Fibroblast of skin of right biceps (primary cell): ENCODE data around the gene ABCF2.

Experiments used
- DNase-seq: peaks from one replicate; pipeline ENCODE4 v3.0.0-alpha.2; 2013

Gene ABCF2

DNA sequence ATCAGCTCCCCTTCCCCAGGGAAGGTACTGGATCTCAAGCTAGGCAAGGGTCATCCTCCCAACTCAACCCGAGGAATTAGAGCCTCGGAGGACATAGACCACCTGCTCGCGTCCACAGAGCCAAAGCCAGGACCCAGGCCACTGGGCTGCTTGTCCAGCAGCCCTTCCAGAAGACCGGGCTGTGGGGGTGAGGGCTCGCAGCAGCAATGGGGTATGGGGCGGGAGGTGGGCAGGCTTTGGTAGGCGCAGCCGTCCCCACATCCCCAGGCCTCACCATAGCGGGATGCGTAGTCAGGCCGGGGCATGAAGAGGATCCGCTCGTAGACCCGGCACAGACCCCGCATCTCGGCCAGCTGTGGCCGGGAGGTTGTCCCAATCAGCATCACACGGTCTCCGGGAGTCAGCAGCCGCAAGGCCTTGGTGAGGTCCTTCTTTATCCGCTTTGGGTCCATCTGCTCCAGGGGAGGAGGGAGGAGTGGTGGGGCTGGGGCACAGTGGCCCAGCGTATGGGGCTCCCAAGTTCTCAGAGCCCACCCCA lies 34.9 kb downstream of the ABCF2 start:
- DNase-seq, result no peak

DNA sequence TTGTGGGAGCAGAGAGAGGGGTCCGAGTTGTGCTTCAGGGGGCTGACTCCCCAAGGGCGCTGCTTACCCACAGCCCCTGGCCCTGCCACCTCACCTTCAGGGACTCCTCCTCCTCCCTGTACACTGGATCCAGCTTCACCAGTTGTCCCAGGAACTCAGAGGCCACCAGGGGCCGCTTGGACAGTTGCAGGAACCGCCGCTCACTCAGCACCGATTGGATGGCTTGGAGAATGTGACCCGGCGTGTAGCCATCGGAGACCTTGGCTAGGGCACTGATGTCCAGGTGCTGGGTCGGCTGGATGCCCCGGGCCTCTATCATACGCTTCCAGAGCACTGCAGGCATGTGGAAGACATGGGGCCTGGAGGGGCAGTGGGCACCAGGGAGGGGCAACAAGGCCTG lies 35.5 kb downstream of the ABCF2 start:
- DNase-seq, result no peak

DNA sequence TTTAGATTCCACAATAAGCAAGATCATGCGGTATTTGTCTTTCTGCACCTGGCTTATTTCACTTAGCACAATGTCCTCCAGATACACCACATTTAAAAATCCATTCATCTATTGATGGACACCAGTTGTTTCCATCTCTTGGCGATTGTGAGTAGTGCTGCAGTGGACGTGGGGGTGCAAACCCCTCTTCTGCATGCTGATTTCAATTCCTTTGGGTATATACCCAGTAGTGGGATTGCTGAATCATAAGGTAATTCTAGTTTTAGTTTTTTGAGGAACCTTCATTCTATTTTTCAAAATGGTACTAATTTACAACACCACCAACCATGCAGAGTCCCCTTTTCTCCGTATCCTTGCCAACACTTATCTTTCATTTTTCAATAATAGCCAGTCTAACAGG lies 38.0 kb downstream of the ABCF2 start:
- DNase-seq, result no peak

DNA sequence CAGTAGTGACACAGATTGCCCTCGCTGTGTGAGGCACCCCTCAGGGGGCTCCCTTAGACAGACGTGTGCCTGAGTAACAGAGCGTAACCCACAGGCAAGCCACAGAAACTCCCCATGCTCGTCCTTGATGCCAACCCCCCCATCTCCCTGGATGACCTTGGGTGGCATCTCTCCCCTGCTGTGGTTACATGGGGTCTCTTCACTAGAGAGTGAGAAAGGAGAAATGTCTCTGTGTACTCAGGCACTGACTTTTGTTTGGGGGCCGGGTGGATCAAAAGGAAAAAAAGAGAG lies 38.8 kb downstream of the ABCF2 start:
- DNase-seq, result no peak

DNA sequence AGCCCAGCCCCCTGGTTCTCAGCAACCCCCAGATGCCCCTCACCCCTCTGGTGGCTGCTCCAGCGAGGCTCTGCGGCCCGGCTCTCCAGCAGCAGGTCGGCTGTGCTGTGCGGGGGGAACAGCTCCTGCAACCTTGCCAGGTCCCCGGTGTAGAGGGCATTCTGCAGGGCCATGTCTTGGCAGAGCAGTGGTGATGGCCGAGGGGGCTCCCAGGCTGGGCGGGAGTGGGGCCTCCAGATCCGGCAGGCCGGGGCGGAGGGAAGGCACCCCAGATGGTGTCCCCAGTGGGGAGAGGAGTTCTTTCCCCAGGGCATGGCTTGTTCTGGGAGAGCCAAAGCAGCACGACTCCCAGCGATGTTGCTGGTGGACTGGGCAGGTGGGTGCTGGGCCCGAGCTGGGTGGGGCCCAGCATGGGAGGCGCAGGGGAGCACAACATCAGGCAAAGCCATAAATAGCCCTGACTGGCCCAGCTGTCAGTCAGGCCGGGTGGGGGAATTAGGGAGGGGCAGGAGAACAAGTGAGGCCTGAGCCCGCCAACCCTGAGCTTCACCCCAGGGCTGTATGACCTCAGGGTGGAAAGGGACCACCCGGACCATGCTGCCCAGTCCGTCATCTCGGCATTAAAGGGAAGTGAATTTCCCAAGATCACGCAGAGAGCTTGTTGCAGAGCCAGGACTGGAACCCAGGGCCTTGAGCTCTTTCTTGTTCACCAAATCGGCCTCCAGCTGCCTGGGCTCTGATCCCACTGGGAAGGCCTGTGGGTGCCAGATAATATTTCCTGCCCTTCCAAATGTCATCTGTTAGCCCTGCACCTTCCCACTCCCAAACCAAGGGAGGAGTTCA lies 39.4 kb downstream of the ABCF2 start:
- no peak for DNase-seq

DNA sequence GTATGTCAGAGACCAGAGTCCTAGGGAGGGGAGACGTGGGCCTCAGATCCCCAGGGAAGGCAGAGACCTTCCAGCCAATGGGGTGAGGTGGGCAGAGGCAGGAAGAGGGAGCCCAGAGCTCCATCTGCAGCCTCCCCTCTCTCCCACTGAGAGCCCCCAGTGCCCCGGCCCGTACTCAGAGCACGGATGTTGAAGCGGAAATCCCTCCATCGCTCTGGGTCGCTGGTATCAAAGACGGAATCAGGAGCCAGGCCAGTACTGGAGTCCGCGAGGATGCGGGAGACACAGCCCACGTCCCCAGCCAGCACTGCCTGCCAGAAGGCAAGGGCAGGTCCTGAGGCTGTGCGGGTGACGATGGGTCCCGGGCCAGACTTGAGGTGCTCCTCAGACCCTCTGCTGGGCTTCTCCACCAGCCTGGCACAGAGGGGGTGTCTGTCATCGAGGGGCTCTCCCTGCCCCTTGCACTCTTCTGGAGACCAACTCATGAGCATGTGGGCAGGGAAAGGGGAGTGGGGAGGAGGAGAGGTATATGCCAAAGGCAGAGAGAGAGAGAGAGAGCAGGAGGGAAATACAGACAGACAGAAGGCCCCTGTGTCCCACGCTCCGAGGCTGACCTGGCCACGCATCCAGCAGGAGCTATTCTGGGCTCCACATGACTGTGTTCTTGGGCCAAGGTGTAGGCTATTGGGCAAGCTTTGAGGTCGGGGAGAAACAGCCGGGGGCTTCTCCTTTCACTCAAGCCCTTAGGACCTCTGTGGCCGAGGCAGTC lies 40.2 kb downstream of the ABCF2 start, which contains the start of gene ASB10:
Gene ASB10, minus strand, starts transcription at position 611 of the 769 bp plus-strand sequence. Its CDS starts 120 bp downstream, at position 491.
- DNase-seq, result no peak

DNA sequence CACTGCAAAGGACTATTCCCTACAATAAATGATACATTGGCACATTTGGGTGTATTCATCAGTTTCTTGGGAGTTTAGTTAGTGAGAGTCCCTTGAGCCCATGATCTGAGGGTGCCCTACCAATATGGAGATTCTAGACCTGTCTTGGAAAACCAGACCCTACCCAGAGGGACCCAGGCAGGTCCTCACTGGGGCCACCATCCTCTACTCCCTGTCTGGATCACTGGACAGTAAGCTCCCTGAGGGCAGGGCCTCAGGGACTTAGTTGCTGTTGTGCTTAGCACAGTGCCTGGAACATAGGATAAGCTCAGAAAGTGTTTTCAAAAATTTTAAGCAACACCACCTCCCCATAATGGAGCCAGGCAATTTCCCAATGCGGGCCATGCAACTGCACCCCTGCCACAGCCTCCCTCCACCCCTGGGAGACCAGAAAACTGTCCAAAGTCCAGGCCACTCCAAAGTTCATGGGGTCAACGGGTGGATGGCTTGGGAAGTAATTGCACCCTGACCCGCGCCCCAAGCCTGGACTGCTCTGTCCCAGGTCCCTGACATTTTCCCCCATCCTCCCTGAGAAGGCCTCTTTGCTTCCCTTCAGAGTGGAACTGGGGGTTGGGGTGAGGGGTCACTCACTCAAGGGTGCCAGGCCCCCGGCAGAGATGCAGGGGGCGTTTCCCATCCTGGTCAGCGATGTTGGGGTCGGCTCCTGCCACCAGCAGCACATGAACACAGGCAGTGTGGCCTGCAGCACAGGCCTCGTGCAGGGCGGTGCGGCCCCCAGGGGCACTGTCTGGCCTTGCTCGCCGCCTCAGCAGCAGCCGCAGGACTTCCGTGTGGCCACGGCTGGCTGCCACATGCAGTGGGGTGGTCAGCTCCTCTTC lies 41.0 kb downstream of the ABCF2 start:
- no peak for DNase-seq

DNA sequence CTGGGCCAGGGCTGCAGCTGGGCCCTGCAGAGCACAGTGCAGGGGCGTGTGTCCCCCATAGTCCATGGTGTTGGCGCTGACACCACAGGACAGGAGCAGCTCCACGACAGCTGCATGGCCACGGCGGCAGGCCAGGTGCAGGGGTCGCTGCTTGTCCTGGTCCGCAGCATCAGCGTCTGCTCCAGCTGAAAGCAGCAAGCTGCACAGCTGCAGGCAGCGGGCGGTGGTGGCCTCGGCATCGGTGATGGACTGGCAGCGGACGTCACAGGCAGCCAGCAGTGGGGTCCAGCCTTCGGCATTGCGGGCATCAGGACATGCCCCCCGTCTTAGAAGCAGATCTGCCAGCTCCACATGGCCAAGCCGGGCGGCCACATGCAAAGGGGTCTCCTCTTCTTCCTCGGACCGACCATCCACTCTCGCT lies 46.0 kb downstream of the ABCF2 start:
- DNase-seq, result no peak

DNA sequence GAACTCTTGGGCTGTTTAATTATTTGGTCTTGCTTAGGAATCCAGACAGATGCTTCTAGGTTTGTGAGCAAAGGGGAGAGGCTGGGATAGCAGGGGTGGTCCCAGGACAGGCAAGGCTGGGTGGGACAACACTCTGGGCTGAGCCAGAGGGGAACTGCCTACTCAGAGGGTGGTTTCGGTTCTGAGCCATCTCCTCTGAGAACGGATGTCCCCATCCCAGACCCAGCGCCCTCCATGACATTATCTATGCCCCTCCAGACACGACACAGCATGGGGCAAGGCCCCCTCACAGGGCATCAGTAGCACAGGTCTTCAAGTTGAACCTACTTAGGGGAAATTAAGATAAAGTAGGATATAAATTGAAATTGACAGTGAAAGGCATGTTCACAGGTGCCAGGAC lies 47.1 kb downstream of the ABCF2 start:
- DNase-seq, result no peak

DNA sequence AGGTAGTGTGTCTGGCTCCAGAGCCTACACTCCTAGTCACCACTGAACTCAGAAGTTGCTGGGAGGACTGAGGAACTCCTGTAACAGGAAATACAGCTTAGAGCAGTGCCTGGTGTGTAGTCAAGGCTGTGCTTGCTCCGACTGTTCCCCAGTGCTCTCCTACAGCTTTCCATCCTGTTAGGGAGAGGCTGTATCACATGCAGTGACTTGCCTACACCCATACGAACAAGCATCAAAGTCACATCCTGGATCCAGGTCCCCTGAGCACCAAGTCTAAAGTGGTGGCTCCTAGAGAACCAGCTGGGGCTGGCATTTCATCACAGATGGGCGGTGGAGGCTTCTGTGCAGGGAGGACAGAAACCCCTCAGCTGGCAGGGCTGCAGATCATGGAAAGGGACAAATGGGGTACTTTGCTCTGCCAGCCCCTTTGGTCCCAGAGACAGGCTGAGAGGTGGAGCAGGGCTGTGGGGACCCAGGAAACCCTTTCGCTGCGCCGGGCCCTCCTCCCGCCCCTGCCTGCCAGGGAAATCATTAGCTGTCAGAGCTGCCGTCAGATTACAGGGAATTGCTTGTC lies 47.6 kb downstream of the ABCF2 start:
- no peak for DNase-seq

DNA sequence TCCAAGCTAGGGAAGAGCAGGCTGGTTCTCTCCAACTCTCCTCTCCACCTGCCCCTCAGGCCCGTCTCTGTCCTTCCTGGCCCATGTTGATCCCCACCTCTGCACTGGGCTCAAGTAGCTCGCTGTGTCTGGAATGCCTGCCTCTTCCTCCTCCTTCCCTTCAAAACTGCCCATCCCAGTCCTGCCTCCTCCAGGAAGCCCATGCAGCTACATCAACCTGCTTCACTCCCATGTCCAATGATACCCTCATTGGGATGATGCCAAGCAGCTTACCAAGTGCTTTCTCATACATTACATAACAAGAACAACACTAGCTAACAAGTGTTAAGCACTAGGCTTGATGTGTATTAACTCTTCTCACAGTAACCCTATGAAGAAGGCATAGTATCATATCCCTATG lies 48.2 kb downstream of the ABCF2 start:
- DNase-seq, result no peak

DNA sequence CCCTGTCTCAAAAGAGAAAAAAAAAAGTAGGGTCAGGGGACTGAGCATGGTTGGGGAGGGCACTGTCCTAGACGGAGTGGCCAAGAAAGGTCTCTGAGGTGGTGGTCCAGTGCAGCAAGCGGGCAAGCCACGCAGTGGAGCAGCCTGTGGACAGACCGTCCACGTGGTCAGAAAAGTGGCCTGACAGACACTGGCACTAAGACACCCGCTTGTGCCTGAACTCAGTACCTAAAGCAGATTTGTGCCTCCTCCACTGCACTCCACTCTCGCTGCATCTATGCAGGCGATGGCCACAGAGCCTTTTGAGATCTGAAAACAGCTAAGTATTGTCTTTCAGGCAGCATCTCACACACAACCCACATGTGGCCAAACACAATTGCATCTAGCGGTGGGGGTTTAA lies 48.8 kb downstream of the ABCF2 start:
- DNase-seq, result no peak

DNA sequence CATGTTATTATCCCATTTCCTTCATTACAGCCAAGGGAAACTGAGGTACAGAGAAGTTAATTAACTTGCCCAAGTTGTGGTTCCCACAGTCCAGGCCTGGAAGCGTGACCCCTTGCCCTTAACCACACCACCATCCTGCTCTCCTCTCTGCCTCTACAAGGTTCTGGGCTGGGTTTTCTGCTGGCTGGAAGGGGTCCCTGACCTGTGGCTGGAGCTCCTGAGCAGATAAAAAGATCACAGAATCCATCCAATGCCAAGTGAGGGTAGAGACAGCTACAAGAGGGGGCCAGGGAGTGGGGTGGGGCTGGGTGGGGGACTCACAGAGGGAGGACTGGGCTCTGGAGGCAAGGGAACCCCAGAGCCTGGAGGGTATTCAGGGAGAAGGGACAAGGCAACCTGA lies 49.7 kb downstream of the ABCF2 start:
- no peak for DNase-seq

DNA sequence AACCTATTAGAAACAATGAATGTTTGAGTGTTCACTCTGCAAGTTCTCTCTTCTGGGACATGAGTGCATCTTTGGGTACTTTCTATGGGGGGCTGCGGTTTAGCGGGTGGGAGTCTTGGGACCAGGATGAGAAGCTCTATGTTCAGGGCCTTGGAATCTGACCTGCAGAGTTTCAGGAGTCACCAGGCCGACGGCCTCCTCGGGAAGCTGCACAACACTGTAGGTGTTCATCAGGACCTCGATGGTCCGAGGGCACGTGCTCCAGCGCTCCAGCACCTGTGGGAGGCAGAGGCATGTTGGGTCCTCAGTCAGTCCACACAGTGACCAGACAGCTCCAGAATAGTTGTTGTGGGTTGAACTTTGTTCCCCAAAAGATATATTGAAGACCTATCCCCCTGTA lies 50.6 kb downstream of the ABCF2 start:
- no peak for DNase-seq

DNA sequence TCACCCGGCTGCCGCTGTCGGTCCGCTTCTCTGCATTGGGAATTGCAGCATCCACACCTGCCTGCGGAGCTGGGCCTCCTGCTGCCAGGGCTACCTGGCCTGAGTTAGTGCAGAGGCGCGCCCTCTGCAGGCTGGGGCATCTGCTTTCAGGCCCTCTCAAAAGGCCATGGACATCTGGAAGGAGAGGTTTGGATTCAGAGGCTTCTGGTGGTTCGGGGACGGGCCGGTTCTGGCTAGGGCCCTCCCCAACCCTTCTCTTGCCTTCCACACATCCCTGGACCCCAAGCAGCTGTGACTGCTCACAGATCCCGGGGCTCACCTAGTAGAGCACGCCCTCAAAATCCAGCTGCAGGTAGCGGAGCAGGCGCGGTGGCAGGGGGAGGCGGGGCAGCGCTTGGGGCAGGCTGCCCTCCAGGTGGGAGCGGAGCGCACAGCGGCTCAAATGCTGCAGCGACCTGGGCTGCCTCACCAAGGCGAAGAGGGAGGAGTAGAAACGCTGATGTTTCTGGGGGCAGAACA lies 51.2 kb downstream of the ABCF2 start:
- DNase-seq, result no peak

DNA sequence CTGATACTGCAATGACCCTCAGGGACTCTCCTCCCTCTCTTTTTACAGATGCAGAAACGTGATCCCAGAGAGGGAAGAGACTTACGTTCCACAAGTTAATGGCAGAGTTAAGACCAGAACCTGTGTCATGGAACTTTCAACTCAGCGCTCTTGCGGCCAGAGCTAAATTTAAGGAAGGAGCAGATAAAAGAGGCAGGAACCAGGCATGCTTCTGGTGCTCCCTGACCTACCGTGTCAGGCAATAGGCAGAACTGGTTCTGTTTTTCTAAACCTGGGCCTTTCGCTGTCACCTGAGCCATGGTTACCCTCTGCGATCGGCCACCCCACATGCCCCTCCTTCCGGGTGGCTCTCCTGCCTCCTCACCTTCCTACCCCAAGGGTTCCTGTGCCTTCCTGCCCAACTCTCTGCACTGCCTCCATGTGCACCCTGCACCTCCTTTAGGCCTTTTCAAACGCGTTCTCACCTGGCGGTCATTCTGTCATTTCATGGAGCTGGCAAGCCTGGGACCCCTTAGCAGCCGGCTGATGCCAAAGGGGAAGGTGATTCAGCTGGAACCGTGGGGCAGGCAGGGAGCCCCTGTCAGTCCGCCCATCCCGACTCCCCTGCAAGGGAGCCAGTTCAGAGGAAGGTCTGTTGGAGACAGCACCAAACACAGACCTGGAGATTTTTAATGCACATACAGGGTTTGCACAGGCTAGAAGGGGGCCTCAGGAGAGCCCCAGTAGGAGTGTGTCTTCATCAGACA lies 51.8 kb downstream of the ABCF2 start:
- no peak for DNase-seq

DNA sequence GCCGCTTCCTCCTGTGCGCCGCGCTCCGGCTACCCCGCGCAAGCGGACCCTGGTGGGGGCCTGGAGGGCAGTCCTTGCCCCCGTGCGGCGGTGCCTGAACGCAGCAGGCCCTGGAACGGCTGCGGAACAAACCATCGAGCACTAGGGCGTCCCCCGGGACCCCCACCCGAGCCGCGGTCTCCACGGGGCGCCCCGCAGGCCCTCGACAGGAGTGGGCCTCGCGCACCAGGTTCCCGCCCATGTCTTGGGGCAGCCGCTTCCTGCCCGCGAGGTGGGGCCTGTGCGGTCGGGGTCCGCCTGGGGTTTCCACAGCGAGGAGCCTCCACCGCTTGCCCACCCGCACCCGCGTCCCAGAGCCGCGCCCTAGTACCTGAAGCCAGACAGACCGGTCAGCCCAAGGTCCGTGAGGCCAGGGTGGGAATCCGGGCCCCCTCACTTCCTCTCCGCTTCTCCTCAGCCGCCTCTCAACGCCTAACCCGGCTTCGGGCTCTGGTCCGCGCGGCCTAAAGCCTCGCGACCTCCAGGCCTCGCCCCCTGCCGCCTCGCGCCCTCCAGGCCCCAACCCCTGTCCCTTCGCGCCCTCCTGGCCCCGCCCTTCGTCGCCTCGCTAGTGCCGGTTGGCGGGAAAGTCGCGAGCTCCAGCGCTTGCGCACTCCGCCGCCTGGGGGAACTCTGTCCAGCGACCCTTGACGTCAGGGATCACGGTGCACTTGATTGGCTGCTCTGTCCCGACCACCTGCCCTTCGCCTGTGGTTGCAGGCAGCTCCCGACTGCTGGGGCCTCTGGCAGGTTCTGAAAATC lies 52.6 kb downstream of the ABCF2 start:
- DNase-seq, result peak; percentile 10

DNA sequence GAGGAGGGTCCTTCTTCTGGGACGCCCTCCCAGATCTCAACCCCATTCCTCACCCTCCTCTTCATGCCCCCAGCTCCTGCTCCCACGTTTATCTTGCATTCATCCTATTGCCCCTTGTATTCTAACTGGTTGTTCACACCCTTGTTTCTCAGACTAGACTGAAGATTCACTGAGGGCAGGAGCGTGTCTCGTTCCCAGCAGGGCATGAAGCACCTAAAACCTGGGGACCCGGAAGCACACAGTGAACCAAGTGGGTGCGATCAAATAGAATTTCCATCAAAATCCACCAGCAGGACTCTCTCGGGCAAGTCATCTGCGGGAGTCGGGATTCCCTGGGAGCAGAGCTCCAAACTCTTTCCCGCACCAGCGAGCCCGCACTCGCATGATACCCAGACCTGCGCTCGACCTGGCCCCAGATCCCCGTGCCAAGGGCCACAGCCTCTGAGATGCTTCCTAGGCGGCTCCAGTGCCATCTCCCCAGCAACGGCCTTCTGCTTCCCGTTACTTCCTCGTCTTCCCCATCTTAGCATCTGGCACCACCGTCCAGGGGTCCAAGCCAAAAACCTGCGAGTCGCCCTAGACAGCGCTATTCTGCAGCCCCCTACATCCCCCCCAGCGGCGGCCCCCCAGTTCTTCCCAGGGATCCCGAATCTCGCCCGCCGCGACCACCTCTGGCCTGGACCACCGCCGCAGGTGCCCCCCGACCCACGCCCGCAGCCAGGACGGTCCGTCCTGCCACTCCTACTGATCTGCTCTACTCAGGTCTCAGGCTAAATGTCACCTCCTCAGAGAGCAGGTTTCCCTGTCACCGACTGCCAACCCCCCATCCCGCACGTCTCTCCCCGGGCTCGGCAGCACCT lies 53.4 kb downstream of the ABCF2 start:
- DNase-seq, result no peak

DNA sequence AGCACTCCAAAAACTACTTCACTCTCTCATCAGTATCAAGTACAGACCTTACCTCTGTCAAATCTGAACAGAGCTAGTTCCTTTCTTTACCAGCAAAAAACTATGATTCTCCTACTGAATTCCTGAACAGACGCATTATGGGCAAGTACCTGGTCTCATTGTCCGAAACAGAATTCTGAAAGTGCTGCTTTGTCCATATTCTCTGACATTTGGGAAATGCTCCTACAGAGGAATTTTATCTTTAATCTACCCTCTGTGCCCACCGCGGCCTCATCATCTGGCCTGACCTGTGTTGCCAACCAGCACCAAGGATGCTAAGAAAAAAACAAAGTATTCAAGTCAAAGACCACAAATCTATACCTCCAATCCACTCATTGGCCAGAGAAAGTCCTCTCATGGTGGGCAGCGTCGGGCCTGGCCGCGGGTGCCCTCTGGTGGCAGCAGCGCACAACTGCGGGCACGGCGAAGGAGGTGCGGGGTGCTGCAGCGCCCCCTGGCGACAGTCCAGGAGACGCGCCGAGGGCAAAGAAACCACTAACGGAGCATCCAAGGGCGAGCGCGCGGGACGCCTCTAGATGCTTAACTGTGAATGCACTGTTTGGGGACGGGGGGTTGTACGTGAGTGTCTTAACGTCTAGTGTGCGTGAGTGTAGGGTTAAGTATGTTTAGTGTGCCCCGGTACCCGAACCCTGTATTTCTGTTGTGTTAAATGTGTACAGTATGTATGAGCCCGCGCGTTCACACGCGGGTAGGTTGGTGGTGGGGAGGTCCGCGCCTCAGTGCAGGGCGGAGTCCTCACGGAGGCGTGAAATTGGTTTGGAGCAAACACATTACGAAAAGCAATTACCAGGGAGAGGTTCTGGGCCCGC lies 54.5 kb downstream of the ABCF2 start:
- DNase-seq, result peak; percentile 61
